Measurements from ENCODE around the gene TMEM63C. TPM values are rescaled to one million over a fixed set of nuclear protein-coding genes. Genes with fewer than 3 reads are reported as not detected.

Gene TMEM63C
- total RNA-seq, 1 experiment from 2014 or later: 5.4 TPM

DNA sequence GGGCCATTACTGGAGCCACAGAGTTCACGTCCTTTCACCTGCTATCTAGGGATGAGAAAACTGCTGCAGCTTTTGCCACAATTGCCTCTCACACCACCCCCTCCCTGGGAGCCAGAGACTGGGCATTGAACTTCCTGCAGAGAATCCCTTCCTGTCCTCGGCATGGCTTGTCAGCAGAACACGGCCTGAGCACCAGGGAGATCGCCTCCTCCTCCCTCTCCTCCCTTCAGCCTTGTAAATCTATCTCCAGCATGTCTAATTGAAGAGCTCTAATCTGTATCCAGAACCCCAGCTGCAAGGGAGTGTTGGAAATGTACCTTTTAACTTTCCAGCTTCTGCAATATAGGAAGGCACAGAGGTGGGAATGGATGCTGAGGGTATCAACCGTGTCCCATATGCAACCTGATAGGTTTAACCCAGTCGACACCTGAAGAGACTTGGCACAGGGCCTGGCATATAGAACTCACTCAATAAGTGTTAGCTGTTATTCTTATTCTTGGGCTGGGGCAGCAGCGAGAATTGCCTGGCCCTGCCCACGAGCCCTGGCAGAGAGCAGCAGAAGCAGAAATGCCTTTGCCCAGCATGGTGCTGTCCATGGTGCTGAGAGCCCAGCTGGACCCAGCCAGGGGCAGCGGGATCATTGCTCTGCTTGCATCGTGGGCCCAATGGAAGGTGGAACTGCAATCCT is 26.8 kb downstream of the TMEM63C start:
- H4K20me1 ChIP-seq (ENCODE audit: low read length): no peaks in the 10 kb centered on the region
- H3K27me3 ChIP-seq (ENCODE audit: low read length): no peaks in the 10 kb centered on the region
- H3K27ac ChIP-seq (ENCODE audit: low read length): no peak overlapping the region
- peaks cover 3% of the 10 kb centered on the region; the same call in 1 of the 2 replicates for H3K4me1 ChIP-seq (ENCODE audit: insufficient read depth, low read length)
- H3K9me2 ChIP-seq (replicated peaks; ENCODE audit: low read length): no peaks in the 10 kb centered on the region
- BruUV-seq (replicated peaks): no TSS peak
- H2AFZ ChIP-seq (ENCODE audit: low read length): no peak overlapping the region
- POLR2A ChIA-PET (ENCODE audit: unreplicated experiment): interaction anchor here (0.7 kb wide), 1 partner anchor 13 kb away, joined by 3 read pairs; no protein-coding TSS in a partner anchor
- H3K36me3 ChIP-seq (ENCODE audit: low read depth, low read length): no peaks in the 10 kb centered on the region
- H3K4me3 ChIP-seq (ENCODE audit: low read length): no peak overlapping the region
- CTCF ChIA-PET: no interaction called here
- ATAC-seq (peak; percentile 69), DNase-seq (peak; percentile 87)
- TF ChIP-seq CTCF (conservative IDR thresholded peaks at IDR 0.05; ENCODE audit: low read depth, low read length) (no peak), EZH2 (IDR thresholded peaks at IDR 0.05; ENCODE audit: low read length, unreplicated experiment) (no peak)
- H3K9ac ChIP-seq (ENCODE audit: low read length): no peak overlapping the region
- no peaks in the 10 kb centered on the region for H3K9me3 ChIP-seq (ENCODE audit: low read length)
- intact Hi-C loops (cut with micrococcal nuclease): no loop called here
- H3F3A ChIP-seq (ENCODE audit: low read length, unreplicated experiment): no peaks in the 10 kb centered on the region
- H3K79me2 ChIP-seq (ENCODE audit: low read length): no peaks in the 10 kb centered on the region
- H3K4me2 ChIP-seq (ENCODE audit: low read length): no peak overlapping the region

DNA sequence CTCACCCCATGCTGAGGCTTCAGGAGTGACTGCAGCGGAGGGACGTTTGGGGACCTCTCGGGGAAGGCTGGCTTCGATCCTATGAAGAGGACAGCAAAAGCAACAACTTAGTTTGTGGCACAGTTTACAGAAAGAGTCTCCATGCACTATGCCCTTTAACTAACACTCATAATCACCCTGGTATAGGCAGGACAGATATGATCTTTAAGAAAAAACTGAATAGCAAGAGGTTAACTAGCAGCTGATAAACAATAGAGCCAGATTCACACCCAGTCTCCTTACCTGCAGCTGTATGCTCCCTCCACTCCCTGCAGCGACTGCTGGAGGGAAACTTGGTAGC is 27.4 kb downstream of the TMEM63C start:
- no peak overlapping the region for H3K9ac ChIP-seq (ENCODE audit: low read length)
- ATAC-seq (no peak), DNase-seq (no peak)
- H4K20me1 ChIP-seq (ENCODE audit: low read length): no peaks in the 10 kb centered on the region
- H3K36me3 ChIP-seq (ENCODE audit: low read depth, low read length): no peaks in the 10 kb centered on the region
- no peak overlapping the region for H3K4me2 ChIP-seq (ENCODE audit: low read length)
- H3K9me2 ChIP-seq (replicated peaks; ENCODE audit: low read length): no peaks in the 10 kb centered on the region
- no peak overlapping the region for H3K27ac ChIP-seq (ENCODE audit: low read length)
- H3K9me3 ChIP-seq (ENCODE audit: low read length): no peaks in the 10 kb centered on the region
- BruUV-seq (replicated peaks): no TSS peak
- no peak overlapping the region for H2AFZ ChIP-seq (ENCODE audit: low read length)
- no peaks in the 10 kb centered on the region for H3K79me2 ChIP-seq (ENCODE audit: low read length)
- peaks cover 3% of the 10 kb centered on the region; the same call in 1 of the 2 replicates for H3K4me1 ChIP-seq (ENCODE audit: insufficient read depth, low read length)
- POLR2A ChIA-PET (ENCODE audit: unreplicated experiment): interaction anchor here (0.7 kb wide), 1 partner anchor 14 kb away, joined by 3 read pairs; no protein-coding TSS in a partner anchor
- no peaks in the 10 kb centered on the region for H3K27me3 ChIP-seq (ENCODE audit: low read length)
- CTCF ChIA-PET: no interaction called here
- H3F3A ChIP-seq (ENCODE audit: low read length, unreplicated experiment): no peaks in the 10 kb centered on the region
- H3K4me3 ChIP-seq (ENCODE audit: low read length): no peak overlapping the region
- no peak for TF ChIP-seq EZH2 (IDR thresholded peaks at IDR 0.05; ENCODE audit: low read length, unreplicated experiment)
- no peak for TF ChIP-seq EZH2phosphoT487 (IDR thresholded peaks at IDR 0.05; ENCODE audit: borderline replicate concordance, low read length)
- TF ChIP-seq CTCF (conservative IDR thresholded peaks at IDR 0.05; ENCODE audit: low read depth, low read length): no peak
- intact Hi-C loops (cut with micrococcal nuclease): no loop called here

DNA sequence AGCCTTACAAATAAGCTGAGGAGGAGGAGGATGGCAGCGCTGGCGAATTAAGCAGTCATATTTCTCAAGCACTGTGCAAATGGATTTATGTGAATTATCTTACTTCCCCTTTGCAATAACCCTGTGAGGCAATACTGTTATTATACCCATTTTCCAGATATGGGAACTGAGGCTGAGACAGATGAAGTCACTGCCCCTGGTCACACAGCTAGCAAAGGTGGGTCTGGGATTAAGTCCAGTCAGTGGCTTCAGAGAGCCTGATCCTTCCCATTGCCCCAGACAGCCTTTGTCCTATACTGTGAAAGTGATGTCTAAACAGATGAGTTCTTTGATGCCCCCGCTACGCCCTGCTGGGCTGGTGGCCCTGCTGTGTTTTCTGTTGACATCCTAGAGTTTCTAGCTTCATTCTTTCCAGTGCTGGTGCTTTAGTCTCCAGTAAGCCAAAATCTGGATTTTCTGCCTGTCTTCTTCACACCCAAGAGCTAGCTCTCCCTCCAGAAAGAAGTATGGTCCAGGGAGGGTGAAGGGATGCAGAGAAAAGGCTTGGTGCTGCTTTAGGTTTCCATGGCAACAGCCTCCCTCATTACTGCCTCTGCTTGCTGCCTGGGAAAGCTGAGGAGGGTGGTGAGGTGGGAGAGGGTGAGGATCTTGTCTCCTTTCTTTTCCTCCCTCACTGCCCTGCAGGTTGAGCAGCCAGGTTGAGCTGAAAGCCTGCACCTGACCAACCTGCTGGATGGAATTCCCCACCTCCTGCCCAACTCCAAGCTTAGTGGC is 30.7 kb downstream of the TMEM63C start:
- ChIA-PET POLR2A (ENCODE audit: unreplicated experiment) (interaction anchor here (0.6 kb wide), 1 partner anchor 63 kb away, joined by 3 read pairs; no protein-coding TSS in a partner anchor), CTCF (no interaction called here)
- DNase-seq (no peak), ATAC-seq (no peak)
- no peak overlapping the region for H3K9ac ChIP-seq (ENCODE audit: low read length)
- intact Hi-C loops (cut with micrococcal nuclease): loop anchor here (2.0 kb wide), 1 partner anchor 59 kb away; no protein-coding TSS in a partner anchor
- no peaks in the 10 kb centered on the region for H4K20me1 ChIP-seq (ENCODE audit: low read length)
- TF ChIP-seq EZH2phosphoT487 (IDR thresholded peaks at IDR 0.05; ENCODE audit: borderline replicate concordance, low read length) (no peak), EZH2 (IDR thresholded peaks at IDR 0.05; ENCODE audit: low read length, unreplicated experiment) (no peak), CTCF (conservative IDR thresholded peaks at IDR 0.05; ENCODE audit: low read depth, low read length) (no peak)
- H3K27me3 ChIP-seq (ENCODE audit: low read length): peaks cover 17% of the 10 kb centered on the region
- H3K4me2 ChIP-seq (ENCODE audit: low read length): no peak overlapping the region
- no peaks in the 10 kb centered on the region for H3F3A ChIP-seq (ENCODE audit: low read length, unreplicated experiment)
- H3K4me1 ChIP-seq (ENCODE audit: insufficient read depth, low read length): peaks cover 3% of the 10 kb centered on the region; the same call in 1 of the 2 replicates
- no peaks in the 10 kb centered on the region for H3K9me3 ChIP-seq (ENCODE audit: low read length)
- no peaks in the 10 kb centered on the region for H3K79me2 ChIP-seq (ENCODE audit: low read length)
- H3K4me3 ChIP-seq (ENCODE audit: low read length): no peak overlapping the region
- no TSS peak for BruUV-seq (replicated peaks)
- no peak overlapping the region for H3K27ac ChIP-seq (ENCODE audit: low read length)
- H3K9me2 ChIP-seq (replicated peaks; ENCODE audit: low read length): no peaks in the 10 kb centered on the region
- no peaks in the 10 kb centered on the region for H3K36me3 ChIP-seq (ENCODE audit: low read depth, low read length)
- H2AFZ ChIP-seq (ENCODE audit: low read length): no peak overlapping the region

Measured in PC-3 (cell line).